ENCODE measurements around the gene QRICH1.

QRICH1 gene

GRCh38 chr3:49132437-49133225 is 38.8 kb upstream of the QRICH1 start, which contains the start of gene LAMB2:
Gene LAMB2, minus strand, starts transcription at chr3:49133050. Its CDS starts 183 bp downstream, at chr3:49132867.
- no peak for DNase-seq (ENCODE audit: low read depth)
- H3K4me3 ChIP-seq (ENCODE audit: low read depth, low read length): no peak within 1 kb of the TSS
- TF ChIP-seq CTCF (IDR thresholded peaks at IDR 0.05; ENCODE audit: insufficient read depth, low read depth, low read length, missing control alignments): no peak

- TF ChIP-seq CTCF (IDR thresholded peaks at IDR 0.05; ENCODE audit: insufficient read depth, low read depth, low read length, missing control alignments): no peak
- no peak overlapping the region for H3K4me3 ChIP-seq (ENCODE audit: low read depth, low read length)
- no peak for DNase-seq (ENCODE audit: low read depth)
Observed at GRCh38 chr3:49132073-49132436, 38.2 kb upstream of the QRICH1 start.

GRCh38 chr3:49131576-49131975 is 37.7 kb upstream of the QRICH1 start:
- no peak overlapping the region for H3K4me3 ChIP-seq (ENCODE audit: low read depth, low read length)
- no peak for DNase-seq (ENCODE audit: low read depth)
- TF ChIP-seq CTCF (IDR thresholded peaks at IDR 0.05; ENCODE audit: insufficient read depth, low read depth, low read length, missing control alignments): no peak

GRCh38 chr3:49131040-49131439 is 37.2 kb upstream of the QRICH1 start:
- TF ChIP-seq CTCF (IDR thresholded peaks at IDR 0.05; ENCODE audit: insufficient read depth, low read depth, low read length, missing control alignments): no peak
- no peak overlapping the region for H3K4me3 ChIP-seq (ENCODE audit: low read depth, low read length)

GRCh38 chr3:49124991-49125670 is 31.3 kb upstream of the QRICH1 start:
- no peak overlapping the region for H3K4me3 ChIP-seq (ENCODE audit: low read depth, low read length)
- DNase-seq (ENCODE audit: low read depth): peak; percentile 28
- peak; percentile 37 for TF ChIP-seq CTCF (IDR thresholded peaks at IDR 0.05; ENCODE audit: insufficient read depth, low read depth, low read length, missing control alignments)

More at GRCh38 chr3:49131040-49131439, 37.2 kb upstream of the QRICH1 start:
- no peak for DNase-seq (ENCODE audit: low read depth)

- TF ChIP-seq CTCF (IDR thresholded peaks at IDR 0.05; ENCODE audit: insufficient read depth, low read depth, low read length, missing control alignments): no peak
- no peak overlapping the region for H3K4me3 ChIP-seq (ENCODE audit: low read depth, low read length)
Observed at GRCh38 chr3:49124203-49124602, 30.3 kb upstream of the QRICH1 start.

More at GRCh38 chr3:49124203-49124602, 30.3 kb upstream of the QRICH1 start:
- DNase-seq (ENCODE audit: low read depth): no peak

Measured in GM12865 (cell line).